Metanephros (tissue), 1 donor: ENCODE measurements around the gene PRDM7. TPM values are rescaled to one million over a fixed set of nuclear protein-coding genes. Genes with fewer than 3 reads are reported as not detected.

Source experiments
- total RNA-seq: library from RNA; depleted of rRNA; stranded (reverse); fragments of >200 nt; gene quantifications from one replicate; pipeline ENCODE4 v1.2.3, GENCODE V29; 2014

PRDM7 gene
- total RNA-seq, result 0.18 TPM

DNA sequence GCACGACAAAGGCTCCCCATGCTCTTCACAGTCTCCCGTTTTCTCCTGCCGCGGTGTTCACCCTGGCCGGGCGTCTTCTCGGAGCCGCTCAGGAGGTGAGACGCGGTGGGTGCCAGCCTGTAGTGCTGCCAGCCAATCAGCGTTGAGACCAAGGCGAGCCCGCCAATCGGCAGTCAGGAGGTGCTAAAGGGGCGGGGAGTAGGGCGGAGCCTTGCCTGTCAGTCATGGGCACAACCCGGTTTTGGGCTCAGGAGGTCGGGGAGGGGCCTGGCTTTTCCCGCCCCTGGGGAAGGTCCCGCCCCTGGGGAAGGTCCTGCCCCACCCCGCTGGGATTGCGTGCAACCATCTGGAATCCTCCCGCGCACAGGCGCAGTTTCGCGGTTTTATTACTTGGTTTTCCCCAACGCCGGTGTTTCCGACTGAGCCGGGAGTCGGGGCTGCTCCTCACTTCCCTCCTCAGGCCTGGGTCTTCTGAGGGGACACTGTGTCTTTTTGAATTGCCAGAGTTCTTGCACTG lies at the start of gene PRDM7:
PRDM7 (minus strand) TSS at position 92 of the 517 bp plus-strand sequence. CDS start 1,421 bp downstream, outside the sequence.

DNA sequence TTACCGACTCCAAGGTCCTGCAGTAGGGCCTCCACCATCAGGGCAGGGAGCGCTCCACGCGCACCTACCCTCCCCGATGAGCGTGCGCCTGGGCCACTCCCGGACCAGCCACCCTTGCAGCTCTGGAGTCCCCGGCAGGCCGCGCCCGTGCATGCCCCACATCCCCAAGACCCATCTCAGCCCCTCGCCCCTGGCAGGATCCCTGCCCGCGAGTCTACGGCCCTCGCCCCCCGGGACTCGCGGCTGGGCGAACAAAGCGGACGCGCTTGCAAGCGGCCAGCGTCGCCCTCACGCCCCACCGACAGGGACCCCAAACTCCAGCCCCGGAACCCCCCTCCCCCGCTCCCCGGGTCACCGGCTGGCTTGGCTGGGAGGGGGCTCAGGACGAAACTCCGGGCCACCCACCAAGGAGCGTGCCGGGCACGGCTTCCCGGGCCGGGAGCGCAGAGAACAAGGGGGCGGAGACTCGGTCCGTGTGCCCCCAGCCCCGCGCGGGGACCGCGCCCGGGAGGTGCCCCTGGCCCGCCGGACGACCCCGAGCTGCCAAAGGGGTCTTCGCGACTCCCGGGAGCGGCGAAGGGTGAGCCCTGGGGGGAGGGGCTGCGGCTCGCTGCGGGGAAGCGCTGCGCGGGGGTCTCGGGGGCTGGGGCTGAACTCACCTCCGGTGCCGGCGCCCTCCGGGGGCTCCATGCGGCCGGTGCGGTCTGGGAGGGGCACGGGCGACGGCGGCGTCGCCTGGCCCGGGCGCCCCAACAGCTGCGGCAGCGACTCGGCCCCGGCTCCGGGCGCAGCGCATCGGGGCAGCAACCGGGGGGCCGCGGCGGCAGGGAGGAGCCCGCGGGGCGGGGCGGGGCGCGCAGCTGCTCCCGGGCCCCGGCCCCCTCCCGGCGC lies 58.2 kb downstream of the PRDM7 start, which contains the start of gene DBNDD1:
DBNDD1 (minus strand) TSS at position 805 of the 891 bp plus-strand sequence; CDS start at position 690, 115 bp downstream.

Other genes starting within 250 kb of the PRDM7 start
- 7.9 TPM for gene SPIRE2, start 248.9 kb downstream of the PRDM7 start, total RNA-seq
- 141 TPM for gene TCF25, start 203.7 kb downstream of the PRDM7 start, total RNA-seq
- gene MC1R, start 158.5 kb downstream of the PRDM7 start, total RNA-seq, result 3.3 TPM
- 12.0 TPM for gene TUBB3, start 154.0 kb downstream of the PRDM7 start, total RNA-seq
- 66.1 TPM for gene DEF8, start 128.6 kb downstream of the PRDM7 start, total RNA-seq
- 7.5 TPM for gene DBNDD1, start 57.9 kb downstream of the PRDM7 start, total RNA-seq